Right renal cortex interstitium (tissue), 3 donors: ENCODE results near the gene MIER1. TPM values are rescaled to one million over a fixed set of nuclear protein-coding genes. Genes with fewer than 3 reads are reported as not detected.
"Not testable (repeated sequence)": the region's sequence is repeated elsewhere in the genome, so short reads cannot be mapped to it uniquely, and the experiment has no call there.

Source experiments
- DNase-seq, 3 donors: peaks; one replicate each; pipeline ENCODE4 v3.0.0-alpha.2; 2013; ENCODE audit warnings: low read depth in 3 of 3, low spot score in 2 of 3
- polyA plus RNA-seq, 3 donors: library from polyadenylated mRNA; unstranded; fragments of 120-200 nt; gene quantifications; one replicate each; pipeline ENCODE4 v1.2.1, GENCODE V29; 2013; ENCODE audit not compliant: insufficient read length in 3 of 3

MIER1 gene
- polyA plus RNA-seq, result 10 to 100 TPM; 39.7 to 45.2 (median 44.7) TPM

DNA sequence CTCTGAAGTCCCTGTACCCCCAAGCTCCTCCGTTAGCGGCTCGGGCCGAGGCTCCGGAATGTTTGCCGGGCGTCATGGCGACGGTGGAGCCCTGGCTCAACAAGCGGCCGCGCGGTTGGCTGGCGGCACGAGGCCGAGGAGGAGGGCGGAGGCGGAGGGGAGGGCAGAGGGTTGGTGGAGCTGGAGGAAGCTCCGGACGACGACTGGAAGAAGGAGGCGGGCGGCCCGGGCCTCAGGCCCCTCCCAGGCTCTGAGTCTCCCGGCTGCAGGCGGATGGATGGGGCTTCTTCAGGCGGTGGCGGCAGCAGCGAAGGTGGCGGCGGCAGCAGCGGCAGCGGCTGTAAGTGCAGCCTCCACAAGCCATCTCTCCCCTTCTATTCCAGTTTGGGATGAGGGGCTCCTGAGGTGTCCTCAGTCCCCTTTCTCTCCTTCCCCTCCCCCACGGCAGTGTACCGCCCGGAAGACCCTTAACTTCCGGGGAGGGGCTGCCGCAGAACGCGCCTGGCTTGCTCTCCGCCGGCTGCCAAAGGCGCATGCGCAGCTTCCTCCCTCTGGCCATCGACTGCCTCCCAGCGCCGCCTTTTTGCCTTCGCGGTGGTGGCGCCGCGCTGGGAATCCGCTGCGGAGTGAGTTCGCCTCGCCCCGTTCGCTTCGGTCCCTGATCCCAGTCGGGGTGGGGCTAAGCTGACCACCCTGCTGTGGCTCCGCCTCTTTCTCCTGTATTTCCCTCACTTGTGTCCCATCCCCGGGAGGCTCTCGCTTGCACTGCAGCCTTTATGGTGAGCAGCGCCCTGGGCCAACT, at the start of gene MIER1, which contains the start of gene DNAI4:
TSS of gene MIER1 (plus strand) at position 235 of the 802 bp plus-strand sequence. CDS start at position 274, 39 bp downstream.
TSS of gene DNAI4 (minus strand) at position 101 of the 802 bp plus-strand sequence. CDS start at position 76, 25 bp downstream.
- peak; percentile 97 for DNase-seq

DNA sequence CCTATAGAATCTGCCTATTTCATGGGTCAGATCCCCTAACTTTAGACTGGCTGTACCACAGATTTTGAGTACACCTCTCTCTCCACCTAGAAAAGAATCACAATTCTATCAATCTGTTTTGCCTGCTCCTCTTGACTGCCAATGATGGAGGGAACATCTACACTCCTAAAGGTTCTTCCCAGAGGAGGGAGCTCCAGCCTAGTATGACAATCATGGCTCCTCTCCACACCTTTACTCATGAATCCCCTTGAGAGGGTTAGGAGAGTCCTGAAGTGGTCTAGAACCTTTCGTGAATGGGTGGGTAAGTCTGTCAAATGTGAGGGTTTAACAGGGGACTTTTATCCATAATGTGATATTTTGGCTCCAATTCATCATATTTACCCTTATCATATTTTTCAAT, 48.1 kb upstream of the MIER1 start:
- no peak for DNase-seq

DNA sequence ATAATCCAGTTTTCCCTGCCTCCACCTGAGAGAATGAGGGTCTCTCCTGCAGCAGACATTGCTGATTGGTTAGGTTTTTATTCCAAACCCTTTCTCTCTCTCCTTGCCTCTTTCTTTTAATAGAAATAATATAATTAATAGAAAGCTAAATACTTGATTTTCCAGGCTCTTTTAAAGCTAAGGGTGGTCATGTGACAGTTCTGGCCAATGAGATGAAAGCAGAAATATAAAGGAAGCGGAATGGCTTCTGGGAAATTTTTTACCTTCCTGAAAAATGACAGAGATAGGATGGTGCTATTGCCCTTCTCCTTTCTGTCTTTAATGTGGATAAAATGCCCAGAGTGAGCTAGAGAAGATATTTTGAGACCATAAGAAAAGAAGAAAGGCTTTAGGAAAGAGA, 35.8 kb upstream of the MIER1 start:
- no peak for DNase-seq

- DNase-seq, result no peak
Measured at GRCh38 chr1:66890621-66891020, 34.2 kb upstream of the MIER1 start.

DNA sequence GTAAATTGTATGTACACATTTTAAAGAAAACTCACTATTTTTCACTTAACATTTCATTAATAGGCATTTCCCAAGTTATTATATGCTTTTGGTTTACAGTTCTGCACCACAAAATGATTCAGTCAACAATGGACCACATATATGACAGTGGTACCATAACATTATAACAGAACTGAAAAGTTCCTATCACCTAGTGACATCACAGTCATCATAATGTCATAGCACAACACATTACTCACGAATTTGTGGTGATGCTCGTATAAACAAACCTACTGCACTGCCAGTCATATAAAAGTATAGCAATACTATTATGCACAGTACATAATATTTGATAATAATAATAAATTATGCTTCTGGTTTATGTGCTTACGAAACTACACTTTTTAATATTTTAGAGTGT, 31.1 kb upstream of the MIER1 start:
- DNase-seq, result no peak

GRCh38 chr1:66915203-66915602, 9.6 kb upstream of the MIER1 start:
- DNase-seq, result not testable (repeated sequence)

DNA sequence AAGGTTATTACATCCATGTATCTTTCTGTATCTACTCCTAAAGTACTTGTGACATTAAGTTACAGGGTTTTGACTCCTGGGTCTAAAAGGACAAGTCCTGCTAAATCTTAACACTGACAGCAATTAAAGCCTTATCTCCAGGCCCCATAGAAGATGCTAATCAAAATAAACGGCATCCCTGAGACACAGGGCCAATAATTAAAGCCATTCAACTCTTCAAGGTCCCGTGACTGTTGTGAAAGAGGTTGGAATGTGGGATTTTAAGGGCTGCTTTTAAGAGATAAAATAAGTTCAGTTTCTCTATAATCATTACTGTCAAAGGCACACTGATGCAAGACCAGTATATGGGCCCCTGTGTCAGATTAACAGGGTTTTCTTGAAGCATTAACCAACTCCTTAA, 8.5 kb upstream of the MIER1 start:
- DNase-seq, result no peak

DNA sequence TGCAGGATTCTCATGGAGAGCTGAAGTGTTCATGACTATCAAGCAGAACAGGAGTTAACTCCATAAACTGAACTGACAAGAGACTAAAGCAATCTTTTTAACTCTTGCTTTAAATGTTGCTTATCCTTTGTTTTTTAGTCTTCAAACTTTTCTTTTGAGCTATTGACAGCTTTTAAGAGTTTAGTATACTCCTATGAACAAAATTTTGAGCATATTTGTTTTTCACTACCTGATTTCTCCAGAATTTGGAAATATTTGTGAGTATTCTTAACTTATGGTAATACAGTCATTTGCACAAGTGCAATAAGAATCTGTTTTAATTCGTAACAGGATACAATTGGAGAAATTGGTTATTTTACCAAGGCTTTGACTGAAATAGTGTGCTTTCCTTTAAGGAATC, 7.3 kb upstream of the MIER1 start:
- no peak for DNase-seq

DNA sequence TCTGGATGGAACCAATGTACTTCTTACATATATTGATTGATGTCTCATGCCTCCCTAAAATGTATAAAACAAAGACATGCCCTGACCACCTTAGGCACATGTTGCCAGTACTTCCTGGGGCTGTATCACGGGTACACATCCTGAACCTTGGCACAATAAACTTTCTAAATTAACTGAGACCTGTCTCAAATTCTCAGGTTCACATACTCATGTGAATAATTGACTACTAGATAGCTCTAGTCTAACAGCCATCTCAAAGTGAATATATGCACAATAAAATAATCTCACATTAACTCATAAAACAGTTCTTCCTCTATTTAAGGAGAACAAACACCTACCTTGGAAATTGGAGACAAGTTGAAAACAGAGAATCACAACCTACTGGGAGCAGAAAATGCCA, 5.7 kb upstream of the MIER1 start:
- DNase-seq, result no peak

- DNase-seq, result no peak
Measured at GRCh38 chr1:66919828-66920227, 5.0 kb upstream of the MIER1 start.

DNA sequence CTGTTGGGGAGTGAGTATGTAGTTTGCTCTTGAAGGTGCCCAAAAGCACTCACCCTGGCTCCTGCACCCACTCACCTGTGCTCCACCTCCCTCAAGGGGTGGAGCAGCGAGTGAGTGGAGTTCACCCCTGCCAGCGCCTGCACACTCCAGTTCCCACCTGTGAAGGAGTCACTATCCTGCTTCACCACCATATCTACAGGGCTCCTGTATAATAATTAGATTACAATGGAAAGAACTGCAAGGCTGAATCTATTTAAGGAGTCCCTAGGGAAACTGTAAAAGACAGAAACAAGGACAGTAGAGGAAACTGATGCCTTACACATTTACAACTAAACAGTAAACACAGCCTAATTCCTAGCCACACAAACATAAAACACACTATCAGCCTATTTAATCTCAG, 4.2 kb upstream of the MIER1 start:
- DNase-seq, result no peak

DNA sequence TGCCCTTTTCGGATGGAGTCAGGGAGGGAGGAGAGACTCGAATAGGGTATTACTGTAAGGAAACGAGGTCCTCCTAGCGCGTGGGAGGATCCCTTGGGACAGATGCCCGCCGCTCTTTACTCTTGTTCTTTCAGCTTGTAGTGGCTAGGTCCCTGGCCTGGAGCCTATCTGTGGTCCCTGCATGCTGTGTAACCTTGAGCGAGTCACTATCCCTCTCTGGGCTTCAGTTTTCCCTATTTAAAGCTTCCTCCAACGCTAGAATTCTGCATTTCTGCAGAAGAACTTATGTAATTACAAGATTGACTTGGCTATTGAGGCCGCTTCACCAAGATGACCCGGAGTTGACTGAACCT, 744 bp downstream of the MIER1 start:
- DNase-seq, result no peak

GRCh38 chr1:66925944-66926343, 1.2 kb downstream of the MIER1 start:
- DNase-seq, result no peak

GRCh38 chr1:66927528-66927927, 2.7 kb downstream of the MIER1 start:
- DNase-seq, result no peak

DNA sequence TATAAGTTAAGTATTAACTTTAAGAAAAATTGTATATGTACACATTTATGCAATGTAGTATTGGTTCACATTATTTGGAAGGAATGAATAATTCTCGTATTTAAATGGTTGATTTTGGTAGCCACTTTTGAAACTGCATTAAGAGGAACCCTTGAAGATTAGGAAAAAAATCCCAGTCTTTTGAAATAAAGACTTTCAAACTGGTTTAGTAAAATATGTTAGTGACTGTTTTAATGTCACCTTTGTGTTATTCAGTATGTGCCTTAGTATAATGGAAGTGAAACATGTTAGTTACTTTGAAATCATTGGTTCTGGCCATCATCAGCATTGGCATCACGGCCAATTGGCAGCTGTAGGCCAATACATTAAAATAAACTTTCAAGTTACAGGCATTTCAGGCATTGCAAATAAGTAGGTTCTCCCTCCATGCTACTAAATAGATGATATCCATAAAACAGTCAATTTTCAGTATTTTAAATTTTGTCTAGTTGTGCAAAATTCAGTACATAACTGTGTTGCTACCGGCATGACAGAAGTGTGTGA, 4.4 kb downstream of the MIER1 start:
- no peak for DNase-seq

DNA sequence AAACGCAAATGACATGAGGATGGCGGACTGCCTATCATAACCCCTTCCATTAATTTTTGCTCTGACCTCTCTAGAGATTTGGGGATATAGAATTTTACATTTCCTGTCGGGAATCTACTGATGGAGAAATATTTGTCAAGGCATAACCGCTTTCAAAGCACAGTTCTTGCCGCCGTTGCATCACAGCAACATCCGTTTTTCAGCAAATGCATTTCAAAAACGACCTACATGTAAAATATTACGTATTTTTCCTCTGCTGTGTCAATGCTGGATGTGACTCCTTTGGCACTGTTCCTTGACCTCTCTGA, 4.9 kb downstream of the MIER1 start:
- no peak for DNase-seq

DNA sequence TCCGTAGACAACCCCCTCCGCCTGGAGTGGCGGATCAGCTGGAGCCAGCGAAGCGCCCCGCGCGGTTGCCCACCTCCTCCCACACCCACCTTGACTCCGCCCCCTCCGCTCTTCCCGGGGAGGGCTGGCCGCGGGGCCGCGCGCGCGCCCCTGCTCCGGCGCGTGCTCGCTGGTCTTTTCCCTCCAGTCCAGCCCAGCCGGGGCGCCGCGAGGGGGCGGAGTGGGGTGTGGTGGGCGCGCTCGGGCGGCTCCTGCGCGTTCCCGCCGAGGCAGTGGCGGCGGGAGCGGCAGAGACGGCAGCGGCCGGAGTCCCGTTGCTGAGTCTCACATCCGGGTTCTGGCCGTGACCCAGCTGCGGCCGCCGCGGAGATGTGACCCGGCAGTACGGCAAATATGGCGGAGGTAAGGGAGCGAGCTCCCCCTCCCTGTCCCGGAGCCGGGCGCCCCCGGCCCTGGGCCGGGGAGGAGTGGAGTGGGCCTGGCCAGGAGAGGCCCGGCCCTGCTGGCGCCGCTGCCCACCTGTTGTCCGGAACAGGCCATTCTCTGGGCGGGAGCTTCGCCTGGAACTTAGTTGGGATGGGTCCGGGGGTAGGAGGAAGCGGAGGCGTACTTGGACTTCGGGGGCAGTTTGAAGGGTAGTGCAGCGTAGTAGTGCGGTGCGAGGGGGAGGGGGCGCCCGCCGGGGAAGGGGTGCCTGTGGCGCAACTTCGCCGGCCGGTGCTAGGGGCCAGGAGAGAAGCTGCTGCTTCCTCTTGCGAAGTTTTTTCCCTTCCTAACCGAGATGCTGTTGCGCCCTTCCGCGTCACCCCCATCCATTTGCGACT, 5.4 kb downstream of the MIER1 start:
- DNase-seq, result peak; percentile 74 to 90 (median 87)

- no peak for DNase-seq
Measured at GRCh38 chr1:66930823-66931174, 6.0 kb downstream of the MIER1 start.

GRCh38 chr1:66931590-66931989, 6.8 kb downstream of the MIER1 start:
- no peak for DNase-seq

DNA sequence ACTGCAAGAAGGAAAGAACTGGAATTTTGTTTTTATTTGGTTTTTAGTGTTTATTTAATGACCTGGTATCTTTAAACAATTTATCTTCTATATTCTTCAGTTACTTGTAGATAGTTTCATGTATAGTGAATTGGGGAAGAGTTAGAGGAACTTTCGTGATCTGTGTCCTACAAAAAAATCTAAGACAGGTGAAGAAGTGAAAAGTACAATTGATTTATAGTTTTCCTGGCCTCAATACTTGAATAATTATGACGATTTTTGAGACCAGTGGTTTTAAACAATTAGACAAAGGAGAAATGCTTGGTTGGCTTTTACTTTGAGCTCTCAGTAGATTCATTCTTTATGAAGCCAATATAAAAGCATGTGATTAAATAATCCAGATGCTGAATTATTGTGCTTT, 7.5 kb downstream of the MIER1 start:
- DNase-seq, result no peak

DNA sequence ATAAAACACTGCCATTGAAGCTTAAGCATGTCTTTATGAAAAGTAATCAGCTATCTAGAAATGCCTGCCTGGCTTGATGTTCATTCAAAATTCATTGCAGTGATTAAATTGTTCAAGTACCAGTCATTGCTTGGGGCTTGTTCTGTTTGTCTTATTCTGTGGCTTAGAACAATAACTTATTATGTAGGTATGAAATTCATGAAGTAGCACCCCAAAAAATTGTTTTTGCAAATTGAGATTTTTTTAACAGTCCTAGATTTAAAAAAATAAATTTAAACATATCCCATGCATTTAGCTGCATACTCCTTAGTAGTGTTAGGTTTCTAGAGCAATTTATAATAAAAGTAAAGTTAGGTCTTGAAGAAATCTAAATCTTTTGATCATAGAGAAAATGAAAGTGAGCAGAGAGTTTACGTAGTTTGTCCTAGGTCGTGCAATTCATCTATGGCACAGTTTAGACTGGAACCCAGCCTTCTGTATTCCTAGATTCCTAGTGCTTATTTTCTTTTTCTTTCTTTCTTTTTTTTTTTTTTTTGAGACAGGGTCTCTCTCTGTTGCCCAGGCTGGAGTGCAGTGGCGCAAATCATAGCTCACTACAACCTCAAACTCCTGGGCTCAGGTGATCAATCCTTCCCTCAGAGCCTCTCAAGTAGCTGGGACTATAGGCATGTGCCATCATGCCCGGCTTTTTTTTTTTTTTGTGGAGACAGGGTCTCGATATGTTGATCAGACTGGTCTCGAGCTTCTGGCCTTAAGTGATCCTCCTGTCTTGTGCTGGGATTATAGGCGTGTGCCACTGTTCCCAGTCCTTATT, 9.3 kb downstream of the MIER1 start:
- DNase-seq, result no peak
